Aorta (tissue), 5 donors: ENCODE measurements around the gene GATAD2A. TPM values are rescaled to one million over a fixed set of nuclear protein-coding genes. Genes with fewer than 3 reads are reported as not detected.

ENCODE experiments used
- ATAC-seq: fragments of 200-7000 bp; cut with Tn5 transposase; one replicate; pipeline ENCODE4 v1.9.1; 2022; ENCODE audit warnings: moderate library complexity; ENCODE audit not compliant: low FRiP score
- DNase-seq, 2 donors: peaks; one replicate each; pipeline ENCODE4 v3.0.0-alpha.2; 2020
- H3K27ac ChIP-seq, 2 donors: one replicate each; pipeline ENCODE4 v1.5.1; 2013; ENCODE audit warnings: low read length in 2 of 2, mild to moderate bottlenecking in 2 of 2, moderate library complexity in 2 of 2, control low read depth in 1 of 2, inconsistent platforms in 1 of 2, low read depth in 1 of 2
- H3K27me3 ChIP-seq, 2 donors: one replicate each; pipeline ENCODE4 v1.6.1; 2013; ENCODE audit warnings: control low read depth in 1 of 2, low read length in 1 of 2, mild to moderate bottlenecking in 1 of 2, moderate library complexity in 1 of 2; ENCODE audit not compliant: insufficient read depth in 2 of 2, control insufficient read depth in 1 of 2
- H3K36me3 ChIP-seq, 2 donors: one replicate each; pipeline ENCODE4 v1.6.1; 2013; ENCODE audit warnings: control low read depth in 1 of 2, low read length in 1 of 2, mild to moderate bottlenecking in 1 of 2; ENCODE audit not compliant: insufficient read depth in 2 of 2, control insufficient read depth in 1 of 2
- H3K4me1 ChIP-seq, 2 donors: one replicate each; pipeline ENCODE4 v1.6.1; 2013; ENCODE audit warnings: low read length in 2 of 2, control low read depth in 1 of 2, mild to moderate bottlenecking in 1 of 2, moderate library complexity in 1 of 2; ENCODE audit not compliant: insufficient read depth in 2 of 2, control insufficient read depth in 1 of 2
- H3K4me3 ChIP-seq, 2 donors: one replicate each; pipeline ENCODE4 v1.5.1; 2013; ENCODE audit warnings: low read length in 2 of 2, control low read depth in 1 of 2, mild to moderate bottlenecking in 1 of 2
- H3K9me3 ChIP-seq: one replicate; pipeline ENCODE4 v1.6.1; 2013; ENCODE audit warnings: mild to moderate bottlenecking, low read length; ENCODE audit not compliant: control insufficient read depth
- WGBS, 2 donors: extraction: QIAGEN DNeasy Blood & Tissue Kit; methylation state at CpG; one replicate each; pipeline ENCODE4 v1.1.7; 2013; 5-methylcytosine and 5-hydroxymethylcytosine counted together
- intact Hi-C, 2 donors: fragments of 100-400 bp; cut with DNase I; formaldehyde crosslinking; loops; one replicate each; pipeline versions ENCODE4 v1.14.2 to v1.15.0; 2022
- polyA plus RNA-seq, 2 donors: library from polyadenylated mRNA; stranded (reverse); fragments of 200-250 nt; gene quantifications; one replicate each; pipeline ENCODE4 v1.2.3, GENCODE V29; 2013
- total RNA-seq, 2 donors: library from RNA; stranded (reverse); fragmentation: NEBNext Ultra II Directional; extraction: Animal tissue kit (Norgen Biotek cat#: 25700); gene quantifications; one replicate each; pipeline ENCODE4 v1.2.1, GENCODE V29; 2021
- donor health status: healthy with polysubstance abuse.
- donor health status: Bipolar disorder and iron deficiency.
- donor health status: DM: no; HTN: no; CAD: no.
- donor health status: DM: no; HTN: no; CAD: no.
- donor health status: DM: yes; HTN: yes; CAD: no.

GATAD2A gene
- total and polyA plus RNA-seq, 4 donors: 17.9 to 86.7 (median 50.7) TPM

DNA sequence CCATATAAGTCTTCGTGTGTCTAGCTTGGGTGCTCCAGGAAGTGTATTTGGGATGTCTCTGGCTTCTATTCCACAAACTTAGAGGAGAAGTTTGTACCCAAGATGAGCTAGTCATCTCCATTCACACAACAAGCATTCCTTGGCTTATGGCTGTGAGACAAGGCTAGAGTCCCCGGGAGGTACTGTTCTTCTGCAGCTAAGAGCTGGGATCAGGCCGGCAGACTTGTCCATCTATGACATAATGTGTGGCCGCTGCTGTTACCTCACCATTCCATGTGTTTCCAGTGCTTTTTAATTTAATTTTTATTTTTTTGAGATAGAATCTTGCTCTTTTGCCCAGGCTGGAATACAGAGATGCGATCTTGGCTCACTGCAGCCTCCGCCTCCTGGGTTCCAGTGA lies 20.7 kb downstream of the GATAD2A start:
- ATAC-seq: no peak
- H3K9me3 ChIP-seq: no peaks in the 10 kb centered on the region
- H3K27ac ChIP-seq: no peak overlapping the region
- DNase-seq: peak in 1 of 2 donors; percentile 44
- no peak overlapping the region for H3K4me3 ChIP-seq
- H3K27me3 ChIP-seq: no peaks in the 10 kb centered on the region
- H3K4me1 ChIP-seq: no peaks in the 10 kb centered on the region
- H3K36me3 ChIP-seq: no peaks in the 10 kb centered on the region
- intact Hi-C loops: no loop called here
- 75 to 81% methylated on average over 6 of the region's 6 CpGs for WGBS, 2 donors

DNA sequence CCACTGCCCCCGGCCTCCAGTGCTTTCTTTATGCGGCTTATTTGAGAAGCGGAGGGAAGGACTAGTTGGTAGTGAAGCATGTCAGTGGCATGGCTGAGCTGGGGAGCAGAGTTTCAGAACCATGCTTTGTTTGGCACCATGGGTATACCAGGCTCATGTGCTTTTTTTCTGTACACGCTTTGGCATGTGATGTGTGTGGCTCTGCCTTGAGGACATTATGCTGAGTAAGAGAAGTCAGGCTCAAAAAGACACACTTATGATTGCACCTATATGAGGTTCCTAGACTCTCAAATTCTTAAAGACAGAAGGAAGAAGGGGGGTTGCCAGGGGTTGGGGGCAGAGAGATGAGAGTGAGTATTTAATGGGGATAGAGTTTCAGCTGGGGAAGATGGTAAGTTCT lies 21.3 kb downstream of the GATAD2A start:
- no peak for ATAC-seq
- no peak overlapping the region for H3K4me3 ChIP-seq
- 90 to 93% methylated on average over 4 of the region's 4 CpGs for WGBS, 2 donors
- no peak for DNase-seq
- intact Hi-C loops: no loop called here
- no peaks in the 10 kb centered on the region for H3K27me3 ChIP-seq
- H3K9me3 ChIP-seq: no peaks in the 10 kb centered on the region
- H3K4me1 ChIP-seq: no peaks in the 10 kb centered on the region
- H3K27ac ChIP-seq: no peak overlapping the region
- H3K36me3 ChIP-seq: no peaks in the 10 kb centered on the region

DNA sequence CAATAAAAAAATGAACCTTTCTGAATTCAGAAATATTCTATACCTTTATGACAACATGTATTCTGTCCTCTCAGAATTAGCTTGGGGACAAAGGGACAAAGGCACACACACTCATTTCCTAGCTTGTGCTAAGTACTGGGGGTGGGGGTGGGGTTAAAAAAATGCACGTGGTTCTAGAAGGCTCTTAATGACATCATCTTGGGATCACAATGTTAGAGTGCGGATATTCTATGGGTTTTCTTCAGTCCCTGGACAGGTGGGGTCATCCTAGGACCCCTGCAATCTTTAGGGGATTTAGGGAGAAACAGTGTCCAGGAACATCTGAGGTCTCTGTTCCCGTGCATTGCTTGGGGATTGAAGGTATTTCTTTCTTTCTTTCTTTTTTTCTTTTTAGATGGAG lies 21.8 kb downstream of the GATAD2A start:
- intact Hi-C loops: no loop called here
- DNase-seq (no peak), ATAC-seq (no peak)
- Histone ChIP-seq H3K36me3 (no peaks in the 10 kb centered on the region), H3K27ac (no peak overlapping the region), H3K4me1 (no peaks in the 10 kb centered on the region), H3K27me3 (no peaks in the 10 kb centered on the region), H3K9me3 (no peaks in the 10 kb centered on the region), H3K4me3 (no peak overlapping the region)
- 61 to 71% methylated on average over 3 of the region's 3 CpGs for WGBS, 2 donors

DNA sequence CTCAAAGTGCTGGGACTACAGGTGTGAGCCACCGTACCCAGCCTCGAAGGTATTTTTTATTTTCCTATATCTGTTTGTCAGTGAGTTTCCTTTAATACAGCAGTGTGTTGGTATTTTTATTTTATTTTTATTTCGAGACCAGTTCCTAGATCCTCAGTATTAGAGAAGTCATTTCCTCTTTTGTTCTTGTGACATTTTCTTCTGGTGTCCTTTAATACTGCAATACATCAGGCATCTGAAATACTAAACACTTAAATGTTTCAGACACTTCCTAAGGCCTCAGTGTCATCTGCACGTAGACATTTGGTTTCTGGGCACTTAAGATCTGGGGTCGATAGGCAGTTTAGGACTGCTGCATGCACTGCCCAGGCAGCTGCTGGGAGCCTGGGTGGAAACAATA lies 22.5 kb downstream of the GATAD2A start:
- WGBS, 2 donors: 83 to 87% methylated on average over 5 of the region's 5 CpGs

DNA sequence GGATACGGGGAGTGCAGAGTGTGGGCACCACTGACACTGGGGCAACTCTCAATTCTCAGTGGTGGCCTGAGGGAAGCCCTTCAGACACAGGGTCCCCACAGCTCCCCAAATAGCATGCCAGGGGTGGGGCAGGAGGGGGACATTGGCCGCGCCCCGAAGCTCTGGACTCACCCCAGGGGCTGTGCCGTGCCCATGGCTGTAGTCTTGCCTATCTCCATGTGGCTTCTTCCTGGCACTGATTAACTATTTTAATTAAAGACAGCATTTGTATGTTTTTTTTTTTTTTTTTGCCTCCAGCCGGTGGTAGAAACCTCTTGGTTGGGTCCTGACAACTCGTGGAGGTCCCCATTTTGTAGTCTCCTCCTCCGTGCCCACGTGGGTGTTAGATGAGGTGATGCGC lies 23.3 kb downstream of the GATAD2A start:
- intact Hi-C loops: no loop called here
- Histone ChIP-seq H3K9me3 (no peaks in the 10 kb centered on the region), H3K27me3 (no peaks in the 10 kb centered on the region), H3K27ac (no peak overlapping the region), H3K4me1 (no peaks in the 10 kb centered on the region), H3K4me3 (no peak overlapping the region), H3K36me3 (no peaks in the 10 kb centered on the region)
- DNase-seq (no peak), ATAC-seq (no peak)
- 94 to 95% methylated on average over 10 of the region's 10 CpGs for WGBS, 2 donors

More for the DNA sequence above, 22.5 kb downstream of the GATAD2A start:
- Histone ChIP-seq H3K36me3 (no peaks in the 10 kb centered on the region), H3K4me1 (no peaks in the 10 kb centered on the region), H3K4me3 (no peak overlapping the region), H3K27me3 (no peaks in the 10 kb centered on the region), H3K9me3 (no peaks in the 10 kb centered on the region), H3K27ac (no peak overlapping the region)
- intact Hi-C loops: no loop called here
- DNase-seq (no peak), ATAC-seq (no peak)

DNA sequence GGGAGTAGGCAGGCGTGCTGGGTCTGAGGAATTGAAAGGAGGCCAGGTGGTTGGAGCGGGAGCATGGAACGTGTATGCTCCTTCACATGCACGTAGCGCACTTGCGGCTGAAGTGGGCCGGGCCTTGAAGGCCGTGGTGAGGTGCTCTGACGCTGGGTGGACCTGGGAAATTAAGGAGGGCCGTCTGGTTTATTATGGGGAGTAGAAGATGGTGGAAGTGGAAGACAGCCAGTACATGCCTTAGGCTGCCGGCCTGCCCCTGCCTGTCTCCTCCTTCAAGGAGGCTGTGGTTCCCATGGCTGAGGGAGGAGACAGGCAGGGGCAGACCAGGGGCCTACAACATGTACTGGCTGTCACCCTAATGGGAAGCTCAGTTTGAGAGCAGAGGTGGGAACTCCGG lies 23.9 kb downstream of the GATAD2A start:
- no peaks in the 10 kb centered on the region for H3K36me3 ChIP-seq
- intact Hi-C loops: no loop called here
- ATAC-seq (no peak), DNase-seq (no peak)
- H3K4me1 ChIP-seq: no peaks in the 10 kb centered on the region
- H3K27ac ChIP-seq: no peak overlapping the region
- 82 to 84% methylated on average over 12 of the region's 12 CpGs for WGBS, 2 donors
- no peak overlapping the region for H3K4me3 ChIP-seq
- H3K27me3 ChIP-seq: no peaks in the 10 kb centered on the region
- no peaks in the 10 kb centered on the region for H3K9me3 ChIP-seq

DNA sequence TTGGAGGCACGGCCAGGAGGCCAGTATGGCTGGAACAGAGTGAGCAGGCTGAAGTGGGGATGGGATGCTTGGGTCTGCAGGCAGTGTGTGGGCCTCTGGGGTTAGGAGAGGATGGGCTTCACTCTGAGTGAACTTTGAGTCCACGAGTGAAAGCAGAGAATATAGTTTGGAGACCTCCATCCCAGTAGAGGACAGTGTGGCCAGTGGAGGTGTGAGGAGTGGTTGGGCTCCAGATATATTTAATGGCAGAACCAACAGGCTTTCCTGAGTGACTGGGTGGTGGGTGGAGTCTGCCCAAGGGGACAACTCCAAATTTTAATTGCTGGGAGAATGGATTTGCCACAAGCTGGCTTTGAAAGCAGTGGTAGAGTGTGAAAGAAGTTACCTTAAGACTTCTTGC lies 27.3 kb downstream of the GATAD2A start:
- ATAC-seq (no peak), DNase-seq (no peak)
- Histone ChIP-seq H3K36me3 (no peaks in the 10 kb centered on the region), H3K27me3 (no peaks in the 10 kb centered on the region), H3K27ac (no peak overlapping the region), H3K4me1 (no peaks in the 10 kb centered on the region), H3K4me3 (no peak overlapping the region), H3K9me3 (no peaks in the 10 kb centered on the region)
- intact Hi-C loops: no loop called here
- WGBS, 2 donors: 77 to 82% methylated on average over 2 of the region's 2 CpGs

DNA sequence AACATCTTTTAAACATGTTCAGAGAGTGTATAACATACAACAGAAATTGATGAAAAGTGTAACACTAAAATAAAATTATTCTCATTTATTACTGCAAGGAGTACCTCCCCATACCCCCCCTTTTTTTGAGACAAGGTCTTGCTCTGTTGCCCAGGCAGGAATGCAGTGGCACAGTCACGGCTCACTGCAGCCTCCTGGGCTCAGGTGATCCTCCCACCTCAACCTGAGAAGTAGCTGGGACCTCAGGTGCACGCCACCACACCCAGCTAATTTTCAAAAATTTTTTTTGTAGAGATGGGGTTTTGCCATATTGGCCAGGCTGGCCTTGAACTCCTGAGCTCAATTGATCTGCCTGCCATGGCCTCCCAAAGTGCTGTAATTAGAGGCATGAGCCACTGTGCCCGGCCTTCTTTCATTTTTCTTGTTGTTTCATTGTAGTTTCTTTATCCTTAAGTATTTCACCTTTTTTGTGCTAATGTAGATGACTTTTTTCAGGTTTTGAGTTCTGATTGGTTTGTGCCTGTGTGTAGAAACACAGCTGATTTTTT lies 28.3 kb downstream of the GATAD2A start:
- no peaks in the 10 kb centered on the region for H3K27me3 ChIP-seq
- H3K9me3 ChIP-seq: no peaks in the 10 kb centered on the region
- intact Hi-C loops: no loop called here
- no peak for ATAC-seq
- no peaks in the 10 kb centered on the region for H3K36me3 ChIP-seq
- DNase-seq: no peak
- H3K27ac ChIP-seq: no peak overlapping the region
- 90 to 95% methylated on average over 3 of the region's 3 CpGs for WGBS, 2 donors
- H3K4me3 ChIP-seq: no peak overlapping the region
- H3K4me1 ChIP-seq: no peaks in the 10 kb centered on the region

DNA sequence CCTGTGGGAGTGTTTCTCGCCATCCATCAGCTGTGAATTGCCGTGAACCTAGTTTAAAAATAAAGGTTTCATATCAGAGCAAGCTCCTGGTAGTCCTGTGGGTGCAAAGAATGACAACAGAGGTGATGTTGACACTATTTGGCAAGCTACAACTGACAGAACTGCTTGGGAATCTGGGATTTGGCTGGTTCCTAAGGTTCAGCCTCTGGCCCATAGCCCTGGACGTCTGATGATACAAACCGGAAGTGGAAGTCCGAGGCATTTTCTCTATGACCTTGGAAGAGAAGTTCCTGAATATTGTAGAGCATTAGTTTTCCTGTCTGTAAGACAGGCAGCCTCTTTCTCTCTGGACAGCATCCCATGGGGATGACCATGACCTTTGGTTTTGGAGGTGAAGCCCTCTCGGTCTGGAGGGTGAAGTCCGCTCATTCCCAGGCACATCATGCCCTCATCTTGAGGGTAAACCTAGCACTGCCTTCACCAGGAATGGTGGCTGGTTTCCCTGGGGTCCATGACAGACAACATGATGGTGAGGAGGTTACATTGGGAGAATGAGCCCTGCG lies 29.1 kb downstream of the GATAD2A start:
- H3K4me1 ChIP-seq: no peaks in the 10 kb centered on the region
- no peaks in the 10 kb centered on the region for H3K36me3 ChIP-seq
- H3K27me3 ChIP-seq: no peaks in the 10 kb centered on the region
- H3K4me3 ChIP-seq: no peak overlapping the region
- intact Hi-C loops: no loop called here
- H3K9me3 ChIP-seq: no peaks in the 10 kb centered on the region
- no peak for DNase-seq
- peak; percentile 59 for ATAC-seq
- peak overlapping the region in 1 of 2 donors; percentile 37 for H3K27ac ChIP-seq
- WGBS, 2 donors: 34 to 39% methylated on average over 8 of the region's 8 CpGs
